ENCODE measurements around the gene RNF112. TPM values are rescaled to one million over a fixed set of nuclear protein-coding genes. Genes with fewer than 3 reads are reported as not detected.

RNF112 gene
- total RNA-seq, 1 experiment from 2014 or later, result not detected

DNA sequence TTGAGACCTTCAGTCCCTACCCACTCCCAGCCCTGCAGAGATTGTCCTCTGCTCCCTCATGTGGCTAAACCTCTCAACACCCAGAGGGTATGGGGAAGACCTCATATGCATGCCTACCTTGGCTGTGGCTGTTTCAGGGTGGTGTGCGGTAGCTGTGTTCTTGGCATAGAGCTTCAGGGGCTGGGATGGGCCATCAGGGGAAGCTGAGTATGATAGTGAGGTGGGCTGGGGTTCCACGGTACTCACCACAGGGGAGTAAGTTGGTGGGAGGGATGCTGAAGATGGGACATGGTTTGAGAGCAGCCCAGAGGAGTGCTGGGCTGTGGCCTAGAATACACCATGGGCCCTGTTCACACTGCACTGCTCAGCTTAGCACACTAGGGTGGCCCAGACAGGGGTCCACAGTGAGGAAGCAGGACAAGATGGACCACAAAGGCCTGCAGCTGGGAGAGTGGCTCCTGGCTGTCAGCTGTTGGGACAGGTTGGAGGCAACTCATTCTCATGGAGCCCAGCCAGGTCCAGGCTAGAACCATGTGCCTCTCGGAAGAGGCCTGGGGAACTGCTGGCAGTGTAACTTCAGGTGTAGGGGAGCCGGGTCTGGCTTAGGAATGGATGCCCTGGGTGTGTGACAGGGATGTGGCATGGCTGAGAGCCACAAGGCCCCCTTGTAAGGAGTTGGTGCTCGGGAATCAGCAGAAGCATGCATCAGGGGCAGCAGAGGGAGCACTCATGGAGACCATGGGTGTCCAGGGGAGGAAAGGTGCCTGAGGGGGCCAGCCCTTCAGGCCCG is 27.2 kb upstream of the RNF112 start:
- no peak for DNase-seq (ENCODE audit: low read depth, low spot score)
- in situ Hi-C loops (cut with HindIII; ENCODE audit: low pct_unique_long_range_greater_than_20kb, low sequenced_read_pairs), result no loop called here

DNA sequence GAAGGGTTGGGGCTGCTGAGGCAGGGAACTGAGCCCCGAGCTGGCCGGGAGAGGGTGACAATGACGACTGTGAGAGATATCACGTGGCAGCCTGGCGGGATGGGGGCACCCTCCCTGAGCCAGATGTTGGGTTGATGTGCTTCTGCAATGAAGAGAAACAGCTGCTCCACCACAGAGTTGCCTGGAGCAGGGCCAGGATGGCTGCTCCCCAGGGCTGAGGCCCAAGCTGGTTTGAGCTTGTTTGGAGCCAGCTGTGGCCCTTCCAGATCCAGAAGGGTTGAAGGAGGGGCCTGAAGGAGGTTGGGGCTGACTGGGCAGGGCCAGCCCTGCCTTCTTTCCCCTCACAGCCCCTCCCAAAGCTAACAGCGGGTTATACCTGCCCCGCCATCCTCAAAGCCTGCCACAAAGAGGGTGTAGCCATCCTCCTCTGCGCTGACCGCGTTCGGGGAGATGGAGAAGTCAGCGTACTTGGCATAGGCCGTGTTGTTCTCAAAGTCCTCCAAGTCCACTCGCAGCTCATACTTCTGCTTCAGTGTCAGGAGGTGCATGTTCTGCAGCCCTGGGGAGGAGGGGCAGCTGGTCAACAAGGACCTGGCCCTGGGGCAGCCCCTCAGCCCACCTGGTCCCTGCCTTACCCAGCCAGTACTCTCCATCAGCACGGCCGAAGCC is 26.2 kb upstream of the RNF112 start:
- DNase-seq (ENCODE audit: low read depth, low spot score), result no peak
- in situ Hi-C loops (cut with HindIII; ENCODE audit: low pct_unique_long_range_greater_than_20kb, low sequenced_read_pairs), result no loop called here

DNA sequence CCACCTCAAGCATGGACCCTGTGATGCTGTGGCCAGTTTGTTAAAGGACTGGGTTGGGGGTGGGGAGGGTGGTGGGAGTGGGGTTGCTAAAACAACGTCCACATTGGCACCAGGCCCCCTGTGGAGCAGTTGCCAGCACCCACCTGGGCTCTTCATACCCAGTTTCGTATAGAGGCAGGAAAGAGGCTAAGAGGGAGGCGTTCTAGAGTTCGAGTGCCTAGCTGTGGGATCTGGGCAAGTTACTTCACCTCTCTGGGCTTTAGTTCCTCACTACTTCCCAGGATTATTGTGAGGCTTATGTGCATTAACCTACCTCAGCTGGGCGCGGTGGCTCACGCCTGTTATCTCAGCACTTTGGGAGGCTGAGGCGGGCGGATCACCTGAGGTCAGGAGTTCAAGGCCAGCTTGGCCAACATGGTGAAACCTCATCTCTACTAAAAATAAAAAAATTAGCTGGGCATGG is 25.5 kb upstream of the RNF112 start:
- in situ Hi-C loops (cut with HindIII; ENCODE audit: low pct_unique_long_range_greater_than_20kb, low sequenced_read_pairs), result no loop called here
- DNase-seq (ENCODE audit: low read depth, low spot score), result no peak

DNA sequence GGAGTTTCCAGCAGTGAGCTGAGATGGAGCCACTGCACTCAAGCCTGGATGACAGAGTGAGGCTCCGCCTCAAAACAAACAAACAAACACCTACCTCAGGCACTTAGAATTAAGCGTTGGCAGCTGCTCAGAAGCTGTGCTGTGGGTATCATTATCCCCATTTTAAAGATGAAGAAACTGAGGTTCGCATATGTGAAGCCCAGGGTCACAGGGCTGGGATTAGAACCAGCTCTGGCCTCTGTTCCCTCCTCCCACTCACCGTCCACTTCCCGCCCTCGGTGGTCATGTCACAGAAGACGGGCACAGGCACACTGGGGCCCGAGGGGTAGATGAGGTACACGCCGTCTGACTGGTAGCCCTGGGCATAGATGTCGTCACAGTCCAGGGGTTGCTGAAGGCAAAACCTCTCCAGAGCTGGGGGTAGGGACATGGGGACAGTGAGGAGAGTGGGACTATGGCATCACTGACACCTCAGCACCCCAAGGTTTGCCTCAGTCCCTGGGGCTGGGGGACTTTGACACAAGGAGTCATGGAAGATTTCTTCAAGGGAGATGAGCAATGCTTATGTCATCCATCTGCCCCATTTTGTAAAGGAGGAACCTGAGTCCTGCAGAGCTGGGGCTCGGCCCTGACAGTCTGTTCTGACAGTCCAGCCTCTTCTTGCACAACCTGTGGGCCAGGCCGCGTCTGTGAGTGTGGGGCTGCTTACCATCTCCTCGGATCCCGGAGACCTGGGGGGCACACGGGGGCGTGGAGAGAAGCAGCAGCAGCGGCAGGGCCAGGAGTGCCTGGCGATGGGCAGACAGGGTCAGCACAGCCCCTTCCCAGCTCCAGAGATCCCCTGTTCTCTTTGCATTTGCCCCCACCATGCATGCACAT is 24.7 kb upstream of the RNF112 start:
- DNase-seq (ENCODE audit: low read depth, low spot score), result no peak
- in situ Hi-C loops (cut with HindIII; ENCODE audit: low pct_unique_long_range_greater_than_20kb, low sequenced_read_pairs), result no loop called here

DNA sequence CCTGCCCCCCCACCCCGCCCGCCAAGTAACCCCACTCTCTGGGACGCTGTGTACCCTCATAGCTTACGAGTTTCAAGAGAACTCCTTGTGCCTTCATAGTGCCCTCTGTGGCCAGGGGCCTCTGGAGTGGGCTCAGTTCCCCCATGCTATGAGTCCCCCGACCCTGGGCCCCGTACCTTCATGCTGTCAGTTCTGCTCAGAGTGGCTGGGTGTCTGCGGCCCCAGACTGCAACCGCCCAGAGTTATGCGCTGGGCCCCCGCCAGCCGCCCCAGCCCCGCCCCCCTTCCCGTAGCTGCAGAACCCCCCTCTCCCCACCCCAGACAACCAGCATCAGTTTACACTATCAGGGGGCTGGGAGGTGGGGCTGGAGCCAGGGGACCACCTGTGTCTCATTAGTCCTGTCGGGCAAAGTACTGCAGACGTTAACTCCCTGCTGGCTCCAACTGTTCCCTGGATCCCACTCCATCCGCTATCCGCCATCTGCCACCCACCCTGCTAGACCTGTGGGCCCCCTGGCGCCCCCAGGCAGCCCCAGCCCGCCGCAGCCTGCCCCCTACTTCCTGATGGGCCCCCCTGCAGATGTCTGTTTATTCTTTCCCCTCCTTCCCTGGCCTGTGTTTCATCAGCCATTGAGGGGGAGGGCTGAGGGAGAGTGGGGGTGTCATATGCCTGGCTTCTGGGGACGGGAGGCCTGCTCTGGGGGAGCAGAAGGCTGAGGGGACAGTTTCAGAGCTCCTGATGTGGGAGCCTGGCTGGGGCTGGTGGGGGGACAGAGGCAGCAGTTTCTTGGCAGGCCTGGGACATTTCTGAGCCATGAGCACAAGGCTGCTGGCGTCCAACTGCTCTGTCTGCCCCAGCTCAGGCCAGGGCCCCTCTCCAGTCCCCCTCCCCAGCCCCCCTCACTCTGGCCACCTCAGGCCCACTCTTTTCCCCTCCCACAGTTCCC is 23.8 kb upstream of the RNF112 start, which contains the start of gene MFAP4:
TSS of gene MFAP4 (minus strand) at position 217 of the 947 bp plus-strand sequence. CDS start at position 182, 35 bp downstream.
- in situ Hi-C loops (cut with HindIII; ENCODE audit: low pct_unique_long_range_greater_than_20kb, low sequenced_read_pairs), result no loop called here
- no peak for DNase-seq (ENCODE audit: low read depth, low spot score)

DNA sequence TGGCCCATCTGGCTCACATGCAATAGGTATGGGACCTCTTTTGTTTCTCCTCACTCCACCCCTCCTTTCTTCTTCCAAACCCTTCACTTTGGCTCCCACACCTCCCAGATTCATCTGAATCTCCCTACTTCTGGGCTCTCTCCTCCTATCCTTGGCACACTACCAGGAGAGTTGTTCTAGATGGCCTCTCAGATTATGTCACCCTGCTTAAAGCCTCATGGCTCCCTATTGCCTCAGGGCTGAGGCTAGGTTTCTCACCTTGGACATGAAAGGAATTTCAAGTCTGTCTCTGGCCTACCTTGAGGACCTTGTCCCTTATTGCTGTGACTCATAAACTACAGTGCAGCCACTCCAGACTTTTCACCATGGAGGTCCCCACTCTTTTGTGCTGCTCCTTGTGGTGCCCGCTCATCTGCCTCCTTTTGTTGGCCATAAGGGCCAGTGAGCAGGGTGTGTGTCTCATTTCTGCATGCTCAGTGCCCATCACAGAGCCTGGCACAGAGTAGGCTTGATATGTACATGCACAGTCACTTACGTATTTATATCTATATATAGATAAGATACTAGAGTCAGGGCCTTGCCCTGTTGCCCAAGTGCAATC is 23.0 kb upstream of the RNF112 start:
- DNase-seq (ENCODE audit: low read depth, low spot score), result no peak
- in situ Hi-C loops (cut with HindIII; ENCODE audit: low pct_unique_long_range_greater_than_20kb, low sequenced_read_pairs), result no loop called here

DNA sequence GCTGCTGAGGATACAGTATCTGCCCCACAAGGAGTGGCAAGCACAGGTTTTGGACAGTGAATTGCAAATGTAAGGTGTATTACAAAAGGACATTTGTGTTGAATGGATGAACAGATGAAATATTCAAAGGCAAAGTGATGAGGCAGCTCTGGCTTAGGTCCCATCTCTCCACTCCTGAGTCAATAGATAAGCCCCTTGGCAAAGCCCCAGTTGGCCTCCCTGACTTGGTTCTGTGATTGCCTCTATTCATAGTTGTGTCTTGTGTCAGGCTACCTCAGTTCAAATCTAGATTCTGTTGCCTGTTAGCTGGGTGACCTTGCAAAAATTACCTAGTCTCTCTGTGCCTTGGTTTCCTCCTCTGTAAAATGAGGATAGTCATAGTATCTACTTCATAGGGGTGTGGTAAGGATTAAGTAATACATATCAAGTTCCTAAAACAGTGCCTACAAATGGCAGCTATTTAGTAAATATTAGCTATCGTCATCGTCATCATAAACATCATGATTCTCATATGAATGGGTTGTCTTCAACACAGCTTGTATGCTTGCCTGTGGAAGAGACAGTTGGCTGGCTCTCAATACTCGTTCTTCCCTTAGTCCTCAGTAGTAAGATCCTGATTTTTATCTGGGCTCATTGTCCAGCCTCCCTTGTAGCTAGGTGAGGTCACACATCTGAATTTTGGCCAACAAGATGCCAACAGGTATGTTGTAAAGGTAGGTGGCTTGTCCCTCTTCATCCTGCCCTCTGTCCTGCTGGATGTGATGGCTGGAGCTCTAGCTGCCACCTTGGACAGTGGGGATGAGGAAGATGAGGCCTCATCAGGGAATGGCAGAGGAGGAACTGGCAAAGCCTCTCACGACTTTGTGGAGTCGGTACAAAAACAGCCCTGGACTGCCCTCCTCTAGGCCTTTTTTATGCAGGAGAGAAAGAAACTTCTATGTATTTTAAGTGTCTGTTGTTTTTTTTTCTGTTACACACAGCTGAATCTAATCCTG is 21.9 kb upstream of the RNF112 start:
- DNase-seq (ENCODE audit: low read depth, low spot score), result no peak
- in situ Hi-C loops (cut with HindIII; ENCODE audit: low pct_unique_long_range_greater_than_20kb, low sequenced_read_pairs), result no loop called here

DNA sequence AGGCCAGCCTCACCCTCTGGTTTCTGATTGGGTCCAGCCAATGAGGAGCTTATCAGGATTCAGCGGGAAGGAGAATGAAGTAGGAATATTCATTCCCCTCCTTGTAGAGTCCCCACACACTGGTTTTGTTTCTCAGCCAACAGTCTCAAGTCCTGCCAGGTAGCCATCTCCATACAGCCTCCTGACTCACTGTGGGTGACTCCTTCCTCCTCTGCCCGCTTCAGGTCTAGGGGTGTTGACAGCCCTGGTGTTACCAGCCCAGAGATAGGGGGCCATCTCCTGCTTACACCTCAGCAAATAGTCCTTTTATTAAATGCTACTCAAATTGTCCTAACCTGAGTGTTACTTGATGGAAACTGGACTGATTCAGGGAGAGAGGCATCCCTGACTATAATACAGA is 20.1 kb upstream of the RNF112 start:
- in situ Hi-C loops (cut with HindIII; ENCODE audit: low pct_unique_long_range_greater_than_20kb, low sequenced_read_pairs), result no loop called here

DNA sequence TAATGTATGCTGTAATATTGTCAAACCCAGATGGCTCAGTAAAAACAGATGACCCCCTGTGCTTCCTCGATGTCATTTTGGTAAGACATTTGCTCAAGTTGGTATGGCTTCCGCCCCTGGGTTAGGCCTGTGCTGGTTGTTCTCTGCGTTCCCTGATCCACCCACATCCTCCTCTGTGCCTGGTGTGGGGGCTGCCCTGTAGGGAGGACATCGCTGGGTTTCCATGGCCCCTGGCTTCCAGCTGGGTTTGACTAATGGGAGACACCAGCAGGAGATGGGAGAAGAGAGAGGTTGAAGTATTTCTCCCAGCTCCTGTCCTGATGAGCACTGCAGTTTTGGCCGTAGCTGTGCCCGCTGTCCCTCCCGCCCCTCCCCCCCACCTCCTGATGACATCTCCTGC is 19.6 kb upstream of the RNF112 start:
- in situ Hi-C loops (cut with HindIII; ENCODE audit: low pct_unique_long_range_greater_than_20kb, low sequenced_read_pairs), result no loop called here
- DNase-seq (ENCODE audit: low read depth, low spot score), result no peak

More for the DNA sequence above, 20.1 kb upstream of the RNF112 start:
- DNase-seq (ENCODE audit: low read depth, low spot score), result no peak

DNA sequence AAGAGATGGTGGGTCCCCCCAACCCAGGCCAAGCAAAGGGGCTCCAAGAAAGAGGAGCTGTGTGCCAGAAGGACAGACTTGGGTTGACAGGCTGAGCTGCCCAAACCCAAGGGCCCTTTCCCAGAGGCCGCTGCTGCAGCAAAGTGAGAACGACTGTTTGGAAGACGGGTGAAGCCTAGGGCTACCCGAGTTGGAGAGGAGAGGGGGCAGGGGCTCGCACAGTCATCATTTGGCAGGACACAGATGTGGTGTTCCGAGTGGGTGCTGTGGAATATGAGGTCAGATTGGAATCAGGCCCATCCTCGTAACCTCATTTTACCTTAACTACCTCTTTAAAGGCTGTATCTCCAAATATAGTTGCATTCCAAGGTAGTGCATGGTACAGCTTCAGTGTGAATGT is 18.7 kb upstream of the RNF112 start:
- DNase-seq (ENCODE audit: low read depth, low spot score), result no peak
- in situ Hi-C loops (cut with HindIII; ENCODE audit: low pct_unique_long_range_greater_than_20kb, low sequenced_read_pairs), result no loop called here

DNA sequence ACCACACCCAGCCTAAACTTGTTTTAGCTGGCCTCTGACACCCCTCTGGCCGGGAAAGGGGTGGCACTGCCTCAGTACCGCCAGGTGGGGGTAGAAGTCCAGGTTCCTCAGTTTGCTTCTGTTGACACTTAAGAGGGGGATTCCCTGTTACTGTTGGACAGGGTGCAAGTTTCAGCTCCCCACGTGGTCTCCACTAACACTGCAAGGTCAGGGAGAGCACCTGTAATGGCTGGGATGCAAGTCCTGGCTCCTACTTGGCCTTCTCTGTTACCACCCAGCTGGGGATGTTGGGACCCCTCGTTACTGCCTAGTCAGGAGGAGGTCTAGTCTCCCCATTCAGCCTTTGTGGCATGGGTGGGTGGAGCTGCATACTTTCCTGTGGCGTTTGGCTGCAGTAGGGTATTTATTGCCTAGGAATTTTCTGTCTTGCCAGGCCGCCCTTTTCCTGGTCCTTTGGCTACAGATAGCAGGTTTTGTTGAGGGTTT is 13.4 kb upstream of the RNF112 start:
- in situ Hi-C loops (cut with HindIII; ENCODE audit: low pct_unique_long_range_greater_than_20kb, low sequenced_read_pairs), result no loop called here

DNA sequence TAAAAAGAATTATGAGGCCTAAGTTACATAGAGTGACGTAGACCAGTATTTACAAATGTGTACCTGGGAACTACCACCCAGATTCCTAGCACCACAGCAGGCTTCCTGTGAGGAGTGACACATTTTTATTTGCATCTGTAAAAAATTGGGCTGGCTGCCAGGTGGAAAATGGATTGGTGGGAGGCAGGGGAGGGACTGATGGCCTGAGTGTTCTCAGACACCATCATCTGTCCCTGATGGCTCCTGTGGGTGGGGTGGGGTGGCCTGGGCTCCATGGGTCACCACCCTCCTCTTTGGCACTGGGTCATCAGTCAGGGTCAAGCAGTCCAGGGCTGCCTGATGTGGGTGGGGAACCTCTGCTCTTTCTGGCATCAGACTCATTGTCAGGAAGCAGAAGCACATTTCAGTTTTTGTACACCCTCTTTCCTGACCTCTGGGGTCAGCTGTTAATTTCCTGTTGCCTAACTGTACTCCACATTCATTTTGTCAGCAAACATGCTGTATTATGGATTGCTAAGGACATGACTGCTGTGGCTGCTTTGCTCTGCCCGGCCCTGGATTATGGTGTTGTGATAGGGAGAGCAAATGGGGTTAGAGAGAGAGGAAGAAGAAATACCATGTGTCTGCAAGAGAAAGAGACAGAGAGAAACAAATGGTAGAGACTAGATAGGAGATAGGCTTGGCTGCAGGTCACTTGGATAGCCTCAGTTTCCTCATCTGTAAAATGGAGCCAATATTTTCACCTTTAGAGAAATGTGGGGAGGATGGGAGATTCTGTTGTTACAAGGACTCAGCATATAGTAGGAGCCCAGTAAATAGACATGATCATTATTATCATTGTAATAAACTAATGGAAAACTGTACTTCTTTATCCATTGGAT is 12.5 kb upstream of the RNF112 start:
- no peak for DNase-seq (ENCODE audit: low read depth, low spot score)
- in situ Hi-C loops (cut with HindIII; ENCODE audit: low pct_unique_long_range_greater_than_20kb, low sequenced_read_pairs), result no loop called here

More for the DNA sequence above, 13.4 kb upstream of the RNF112 start:
- DNase-seq (ENCODE audit: low read depth, low spot score), result no peak

DNA sequence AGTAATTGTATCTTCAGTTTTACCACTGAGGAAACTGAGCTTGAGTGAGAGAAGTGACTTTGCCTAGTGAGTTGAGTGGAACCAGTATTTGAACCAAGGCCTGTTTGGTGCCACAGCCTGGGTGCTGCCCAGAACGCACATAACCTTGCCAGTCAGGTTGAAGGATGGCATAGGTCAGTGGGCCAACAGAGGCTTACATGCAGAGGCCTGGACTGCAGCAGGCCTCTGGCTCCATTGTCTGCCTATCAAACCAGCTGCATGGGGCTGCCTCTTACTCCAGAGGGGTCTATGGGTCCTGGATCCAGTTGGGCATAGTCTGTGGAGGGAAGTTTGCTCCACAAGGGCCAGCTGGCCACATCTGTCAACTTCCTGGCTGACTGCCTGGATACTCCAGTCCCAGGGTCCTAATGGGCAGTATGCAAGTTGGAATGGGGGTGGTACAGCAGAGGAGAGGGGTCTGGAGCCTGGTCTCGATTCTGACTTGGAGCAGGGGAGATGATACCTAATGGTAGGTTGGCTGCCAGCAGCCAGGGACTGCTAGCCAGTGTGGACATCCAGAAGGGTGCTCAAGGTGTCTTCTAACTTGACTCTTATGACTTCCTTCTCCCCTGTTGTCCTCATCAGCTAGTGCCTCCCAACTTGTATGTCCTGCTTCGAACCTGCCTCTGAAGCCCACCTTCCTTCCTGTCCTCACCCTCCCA is 11.1 kb upstream of the RNF112 start:
- in situ Hi-C loops (cut with HindIII; ENCODE audit: low pct_unique_long_range_greater_than_20kb, low sequenced_read_pairs), result no loop called here
- DNase-seq (ENCODE audit: low read depth, low spot score), result no peak

DNA sequence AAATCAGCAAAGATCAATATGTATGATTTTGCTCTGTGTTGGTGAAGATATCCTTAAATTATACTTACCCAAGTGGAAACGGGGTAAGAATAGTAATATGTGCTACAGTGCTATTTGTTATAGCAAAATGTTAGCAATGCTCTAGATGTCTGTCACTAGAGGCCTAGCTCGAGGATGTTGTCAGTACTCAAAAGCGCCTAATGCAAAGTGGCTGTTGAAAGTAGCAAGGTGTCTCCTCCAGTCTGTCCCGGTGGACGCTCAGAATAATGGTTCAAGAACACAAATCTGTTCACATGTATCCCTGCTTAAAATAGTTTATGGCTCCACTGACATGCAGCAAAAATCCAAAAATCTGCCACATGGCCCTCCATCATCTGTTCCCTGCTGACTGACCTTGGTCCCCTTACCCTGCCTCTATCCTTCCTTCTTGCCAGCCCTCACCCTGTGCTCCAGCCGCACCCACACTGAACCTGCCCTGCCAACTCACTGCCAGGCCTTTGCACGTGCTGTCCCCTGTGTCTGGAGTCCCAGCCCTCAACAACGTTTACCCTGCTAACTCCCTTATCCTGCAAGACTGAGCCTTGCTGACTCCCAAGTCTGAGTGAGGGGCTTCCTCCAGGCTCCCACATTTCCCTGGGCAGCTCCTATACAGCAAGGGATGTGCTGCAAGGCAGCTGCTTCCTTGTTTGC is 9.6 kb upstream of the RNF112 start:
- DNase-seq (ENCODE audit: low read depth, low spot score), result no peak
- in situ Hi-C loops (cut with HindIII; ENCODE audit: low pct_unique_long_range_greater_than_20kb, low sequenced_read_pairs), result no loop called here
